ENCODE data around the gene PLXNC1. TPM values are rescaled to one million over a fixed set of nuclear protein-coding genes. Genes with fewer than 3 reads are reported as not detected.

PLXNC1 gene
- total RNA-seq, 4 donors from 2014 or later = 4.8 to 6.8 (median 6.2) TPM

DNA sequence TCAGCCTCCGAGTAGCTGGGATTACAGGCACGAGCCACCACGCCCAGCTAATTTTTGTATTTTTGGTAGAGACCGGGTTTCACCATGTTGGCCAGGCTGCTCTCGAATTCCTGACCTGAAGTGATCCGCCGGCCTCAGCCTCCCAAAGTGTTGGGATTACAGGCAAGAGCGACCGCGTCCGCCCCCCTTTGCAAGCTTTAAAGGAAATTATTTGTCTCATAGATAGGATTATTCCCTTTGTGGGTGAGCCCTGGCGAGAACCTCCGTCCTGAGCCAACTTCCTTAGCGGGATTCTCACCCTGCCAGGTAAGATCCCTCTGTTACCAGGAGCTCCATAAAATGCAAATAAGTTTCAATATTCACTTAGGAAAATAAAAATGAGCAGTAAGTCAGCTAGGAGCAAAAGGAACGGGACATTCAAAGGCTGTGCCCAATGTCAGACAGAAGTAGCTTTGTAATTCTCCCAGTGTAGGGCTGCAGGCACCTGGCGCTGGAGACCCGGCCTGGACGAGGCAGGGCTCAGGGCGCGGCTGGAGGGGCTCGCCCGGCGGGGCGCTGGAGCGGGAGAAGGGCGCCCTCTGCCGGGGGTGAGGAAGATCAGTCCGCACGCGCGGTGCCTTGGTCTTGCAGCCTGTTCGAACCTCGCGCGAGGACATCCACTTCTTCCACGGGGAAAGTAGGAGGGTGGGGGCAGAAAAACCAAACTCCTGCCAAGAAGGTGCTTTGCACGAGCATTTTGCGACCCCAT lies 47.2 kb upstream of the PLXNC1 start:
- 55 to 57% methylated on average over 15 to 17 of the region's 38 CpGs for WGBS, 2 donors (ENCODE audit: low coverage in 1 of 2)
- H3K27me3 ChIP-seq = peaks cover 11% of the 10 kb centered on the region
- H3K9me3 ChIP-seq = no peaks in the 10 kb centered on the region
- ATAC-seq = peak; percentile 80
- no peaks in the 10 kb centered on the region for H3K36me3 ChIP-seq
- H3K4me3 ChIP-seq = peak overlapping the region; percentile 25 to 67
- peaks cover 0 to 22% (median 9%) of the 10 kb centered on the region in 3 donors for H3K4me1 ChIP-seq
- peak overlapping the region in 2 of 4 donors; percentile 4 to 76 for H3K27ac ChIP-seq
- peak; percentile 13 for TF ChIP-seq POLR2AphosphoS5 (IDR thresholded peaks at IDR 0.05)
- TF ChIP-seq, protein P1, sequence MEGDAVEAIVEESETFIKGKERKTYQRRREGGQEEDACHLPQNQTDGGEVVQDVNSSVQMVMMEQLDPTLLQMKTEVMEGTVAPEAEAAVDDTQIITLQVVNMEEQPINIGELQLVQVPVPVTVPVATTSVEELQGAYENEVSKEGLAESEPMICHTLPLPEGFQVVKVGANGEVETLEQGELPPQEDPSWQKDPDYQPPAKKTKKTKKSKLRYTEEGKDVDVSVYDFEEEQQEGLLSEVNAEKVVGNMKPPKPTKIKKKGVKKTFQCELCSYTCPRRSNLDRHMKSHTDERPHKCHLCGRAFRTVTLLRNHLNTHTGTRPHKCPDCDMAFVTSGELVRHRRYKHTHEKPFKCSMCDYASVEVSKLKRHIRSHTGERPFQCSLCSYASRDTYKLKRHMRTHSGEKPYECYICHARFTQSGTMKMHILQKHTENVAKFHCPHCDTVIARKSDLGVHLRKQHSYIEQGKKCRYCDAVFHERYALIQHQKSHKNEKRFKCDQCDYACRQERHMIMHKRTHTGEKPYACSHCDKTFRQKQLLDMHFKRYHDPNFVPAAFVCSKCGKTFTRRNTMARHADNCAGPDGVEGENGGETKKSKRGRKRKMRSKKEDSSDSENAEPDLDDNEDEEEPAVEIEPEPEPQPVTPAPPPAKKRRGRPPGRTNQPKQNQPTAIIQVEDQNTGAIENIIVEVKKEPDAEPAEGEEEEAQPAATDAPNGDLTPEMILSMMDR (IDR thresholded peaks at IDR 0.05) = peak; percentile 82 to 94 (median 93)
- no peak for TF ChIP-seq EP300 (IDR thresholded peaks at IDR 0.05)

DNA sequence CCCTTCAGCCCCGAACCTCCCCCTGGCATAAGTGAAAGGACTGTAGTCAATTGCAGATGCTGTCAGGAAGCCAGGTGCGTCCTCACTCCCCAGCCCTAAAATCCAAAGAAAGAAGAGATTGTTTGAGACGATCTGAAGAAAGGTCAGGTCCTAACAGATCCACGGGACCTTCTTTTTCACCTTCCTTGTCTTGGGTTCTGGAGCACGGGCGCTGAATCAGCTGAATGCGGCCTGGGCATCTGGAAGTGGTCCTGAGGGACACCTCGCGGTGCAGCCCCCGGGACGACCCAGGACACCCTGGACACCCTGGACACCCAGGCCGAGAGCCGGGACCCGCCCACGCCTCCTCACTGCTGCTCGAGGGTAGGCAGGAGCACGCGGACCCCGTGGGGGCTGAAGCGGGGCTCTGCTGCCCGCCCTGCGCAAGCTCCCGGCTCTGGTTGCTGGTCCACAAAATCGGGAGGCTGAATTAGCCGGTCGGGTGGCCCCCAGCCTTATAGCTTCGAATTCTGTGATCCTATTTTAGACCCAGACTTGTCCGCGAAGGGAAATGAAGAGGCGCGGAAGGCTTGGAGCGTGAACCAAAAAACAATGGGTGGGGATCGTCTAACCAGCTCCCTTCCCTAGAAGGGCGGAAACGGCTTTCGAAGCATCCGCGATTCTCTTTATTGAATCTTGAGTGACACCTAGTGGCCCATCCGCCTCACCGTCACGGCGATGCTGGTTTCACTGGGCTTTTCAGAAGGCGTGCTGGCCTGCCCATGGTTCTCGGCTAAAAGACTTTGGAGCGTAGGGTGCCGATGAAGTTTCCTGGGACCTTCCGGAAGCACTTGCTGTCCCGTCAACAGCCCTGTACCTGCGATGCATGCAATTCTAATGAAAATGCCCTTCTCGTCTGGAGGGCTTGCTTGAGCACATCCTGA lies 46.4 kb upstream of the PLXNC1 start:
- Histone ChIP-seq H3K4me1 (peaks cover 0 to 22% (median 9%) of the 10 kb centered on the region in 3 donors), H3K9me3 (no peaks in the 10 kb centered on the region), H3K27ac (peak overlapping the region in 3 of 4 donors; percentile 58 to 76 (median 71)), H3K27me3 (peaks cover 19% of the 10 kb centered on the region), H3K36me3 (no peaks in the 10 kb centered on the region), H3K4me3 (peak overlapping the region; percentile 25 to 67)
- 0% methylated on average over 10 to 20 of the region's 50 CpGs for WGBS, 2 donors (ENCODE audit: low coverage in 1 of 2)
- peak; percentile 85 for ATAC-seq
- TF ChIP-seq POLR2AphosphoS5 (IDR thresholded peaks at IDR 0.05) (peak; percentile 36), POLR2A (IDR thresholded peaks at IDR 0.05) (no peak)
- TF ChIP-seq, protein P1 (IDR thresholded peaks at IDR 0.05) = peak; percentile 36 to 93 (median 82)

DNA sequence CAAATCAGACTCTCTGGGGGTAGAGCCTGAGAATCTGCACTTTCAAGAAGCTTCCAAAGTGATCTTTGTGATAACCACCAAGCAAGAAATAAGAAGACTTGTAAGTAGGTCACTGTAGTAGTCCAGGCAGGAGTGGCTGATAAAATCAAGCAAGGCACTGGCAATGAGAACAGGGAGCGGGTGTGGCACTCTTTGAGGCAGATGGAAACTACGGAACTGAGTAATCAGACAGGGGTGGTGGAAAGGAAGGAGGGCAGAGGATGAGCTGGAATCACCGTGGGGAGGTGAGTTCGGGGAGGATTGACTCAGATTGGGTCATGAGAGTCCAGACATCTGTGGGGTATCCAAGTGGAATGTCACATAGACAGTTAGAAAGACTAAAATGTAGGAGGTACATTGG lies 44.4 kb upstream of the PLXNC1 start:
- TF ChIP-seq, protein P1 (IDR thresholded peaks at IDR 0.05) = no peak
- no peak for TF ChIP-seq EP300 (IDR thresholded peaks at IDR 0.05)
- no peak for TF ChIP-seq POLR2A (IDR thresholded peaks at IDR 0.05)
- TF ChIP-seq POLR2AphosphoS5 (IDR thresholded peaks at IDR 0.05) = no peak
- Histone ChIP-seq H3K9me3 (no peaks in the 10 kb centered on the region), H3K27ac (no peak overlapping the region), H3K27me3 (peaks cover 26% of the 10 kb centered on the region), H3K4me1 (peaks cover 0 to 22% (median 9%) of the 10 kb centered on the region in 3 donors), H3K4me3 (no peak overlapping the region), H3K36me3 (no peaks in the 10 kb centered on the region)
- no peak for ATAC-seq
- 56 to 100% methylated on average over 1 to 4 of the region's 4 CpGs for WGBS, 2 donors (ENCODE audit: low coverage in 1 of 2)

DNA sequence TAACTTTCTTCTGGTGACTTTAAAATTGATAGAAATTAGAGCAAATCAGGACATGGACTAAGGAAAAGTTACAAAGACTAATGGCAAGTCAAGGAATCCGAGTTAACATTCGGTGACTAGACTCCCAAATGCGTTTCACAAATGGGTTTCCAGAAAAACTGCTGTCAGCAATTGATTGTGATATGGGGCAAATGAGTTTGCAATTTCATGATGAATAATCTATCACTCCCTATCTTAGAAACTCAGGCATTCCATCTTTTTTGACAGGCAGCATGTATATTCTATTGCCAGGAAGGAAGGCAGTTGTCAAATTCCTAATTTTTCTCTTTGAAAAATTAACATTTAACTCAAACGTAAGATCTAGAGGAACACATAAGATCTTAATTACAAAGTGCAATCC lies 40.5 kb upstream of the PLXNC1 start:
- peaks cover 32% of the 10 kb centered on the region for H3K27me3 ChIP-seq
- 77 to 83% methylated on average over 3 to 4 of the region's 4 CpGs for WGBS, 2 donors (ENCODE audit: low coverage in 1 of 2)
- H3K4me1 ChIP-seq = no peaks in the 10 kb centered on the region
- peaks cover 0 to 5% (median 0%) of the 10 kb centered on the region in 3 donors for H3K9me3 ChIP-seq
- no peaks in the 10 kb centered on the region for H3K36me3 ChIP-seq
- TF ChIP-seq, protein P1 (IDR thresholded peaks at IDR 0.05) = no peak
- TF ChIP-seq POLR2A (IDR thresholded peaks at IDR 0.05) = no peak
- TF ChIP-seq POLR2AphosphoS5 (IDR thresholded peaks at IDR 0.05) = no peak
- TF ChIP-seq EP300 (IDR thresholded peaks at IDR 0.05) = no peak
- no peak overlapping the region for H3K4me3 ChIP-seq
- no peak overlapping the region for H3K27ac ChIP-seq
- ATAC-seq = no peak
